ENCODE results near the gene PLPPR1. TPM values are rescaled to one million over a fixed set of nuclear protein-coding genes. Genes with fewer than 3 reads are reported as not detected.

PLPPR1 gene
- total and polyA plus RNA-seq, 10 donors = not detected

- H3K27ac ChIP-seq = no peak overlapping the region
- H3K4me3 ChIP-seq = no peak overlapping the region
- no peak for DNase-seq
- H3K36me3 ChIP-seq = no peaks in the 10 kb centered on the region
- H3K9me3 ChIP-seq = no peaks in the 10 kb centered on the region
- H3K4me1 ChIP-seq = no peaks in the 10 kb centered on the region
- peaks cover 0 to 17% (median 0%) of the 10 kb centered on the region in 7 donors for H3K27me3 ChIP-seq (replicated peaks in 1 of 7)
- intact Hi-C loops (cut with DNase I; ENCODE audit: low total_unique reads) = no loop called here
- TF ChIP-seq POLR2AphosphoS5 (IDR thresholded peaks at IDR 0.05) (no peak), POLR2A (IDR thresholded peaks at IDR 0.05) (no peak)
- TF ChIP-seq, protein P1, sequence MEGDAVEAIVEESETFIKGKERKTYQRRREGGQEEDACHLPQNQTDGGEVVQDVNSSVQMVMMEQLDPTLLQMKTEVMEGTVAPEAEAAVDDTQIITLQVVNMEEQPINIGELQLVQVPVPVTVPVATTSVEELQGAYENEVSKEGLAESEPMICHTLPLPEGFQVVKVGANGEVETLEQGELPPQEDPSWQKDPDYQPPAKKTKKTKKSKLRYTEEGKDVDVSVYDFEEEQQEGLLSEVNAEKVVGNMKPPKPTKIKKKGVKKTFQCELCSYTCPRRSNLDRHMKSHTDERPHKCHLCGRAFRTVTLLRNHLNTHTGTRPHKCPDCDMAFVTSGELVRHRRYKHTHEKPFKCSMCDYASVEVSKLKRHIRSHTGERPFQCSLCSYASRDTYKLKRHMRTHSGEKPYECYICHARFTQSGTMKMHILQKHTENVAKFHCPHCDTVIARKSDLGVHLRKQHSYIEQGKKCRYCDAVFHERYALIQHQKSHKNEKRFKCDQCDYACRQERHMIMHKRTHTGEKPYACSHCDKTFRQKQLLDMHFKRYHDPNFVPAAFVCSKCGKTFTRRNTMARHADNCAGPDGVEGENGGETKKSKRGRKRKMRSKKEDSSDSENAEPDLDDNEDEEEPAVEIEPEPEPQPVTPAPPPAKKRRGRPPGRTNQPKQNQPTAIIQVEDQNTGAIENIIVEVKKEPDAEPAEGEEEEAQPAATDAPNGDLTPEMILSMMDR (IDR thresholded peaks at IDR 0.05 in 8 of 11, conservative IDR thresholded peaks at IDR 0.05 in 3 of 11) = no peak
Observed at GRCh38 chr9:101341958-101342357, 313.4 kb downstream of the PLPPR1 start.

DNA sequence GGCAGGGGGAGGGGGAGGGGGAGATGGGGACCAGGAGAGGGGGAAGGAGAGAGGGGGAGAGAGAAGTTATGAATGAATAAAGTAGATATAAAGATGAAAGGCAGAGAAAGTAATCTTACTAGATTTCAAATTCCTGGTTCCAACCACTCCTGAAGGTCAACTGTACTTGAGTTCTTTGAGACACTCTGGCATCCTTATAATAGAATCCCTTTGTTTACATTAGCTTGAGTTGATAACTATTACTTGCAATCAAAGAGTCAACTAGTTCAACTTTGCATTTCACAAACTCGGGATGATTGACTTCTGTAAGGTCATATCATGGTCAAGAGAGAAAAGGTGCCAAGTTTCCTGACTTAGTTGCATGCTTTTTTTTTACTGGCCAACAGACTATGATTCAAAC, 314.1 kb downstream of the PLPPR1 start:
- H3K27me3 ChIP-seq (replicated peaks in 1 of 7) = peaks cover 0 to 17% (median 0%) of the 10 kb centered on the region in 7 donors
- H3K27ac ChIP-seq = no peak overlapping the region
- 38 to 70% (median 61%) methylated on average over 1 of the region's 1 CpG for WGBS, 5 donors
- TF ChIP-seq POLR2AphosphoS5 (IDR thresholded peaks at IDR 0.05) (no peak), POLR2A (IDR thresholded peaks at IDR 0.05) (no peak)
- TF ChIP-seq, protein P1 (IDR thresholded peaks at IDR 0.05 in 8 of 11, conservative IDR thresholded peaks at IDR 0.05 in 3 of 11) = no peak
- no peak overlapping the region for H3K4me3 ChIP-seq
- H3K36me3 ChIP-seq = no peaks in the 10 kb centered on the region
- intact Hi-C loops (cut with DNase I; ENCODE audit: low total_unique reads) = no loop called here
- H3K9me3 ChIP-seq = no peaks in the 10 kb centered on the region
- no peak for DNase-seq
- H3K4me1 ChIP-seq = no peaks in the 10 kb centered on the region

GRCh38 chr9:101350285-101350684, 321.8 kb downstream of the PLPPR1 start:
- intact Hi-C loops (cut with DNase I; ENCODE audit: low total_unique reads) = no loop called here
- TF ChIP-seq POLR2AphosphoS5 (IDR thresholded peaks at IDR 0.05) (no peak), POLR2A (IDR thresholded peaks at IDR 0.05) (no peak)
- TF ChIP-seq, protein P1 (IDR thresholded peaks at IDR 0.05 in 8 of 11, conservative IDR thresholded peaks at IDR 0.05 in 3 of 11) = no peak
- H3K36me3 ChIP-seq = no peaks in the 10 kb centered on the region
- no peaks in the 10 kb centered on the region for H3K9me3 ChIP-seq
- no peak overlapping the region for H3K27ac ChIP-seq
- WGBS, 5 donors = 77 to 94% (median 85%) methylated on average over 1 of the region's 1 CpG
- no peak for DNase-seq
- no peak overlapping the region for H3K4me3 ChIP-seq
- no peaks in the 10 kb centered on the region for H3K4me1 ChIP-seq
- peaks cover 0 to 4% (median 0%) of the 10 kb centered on the region in 7 donors for H3K27me3 ChIP-seq (replicated peaks in 1 of 7)

DNA sequence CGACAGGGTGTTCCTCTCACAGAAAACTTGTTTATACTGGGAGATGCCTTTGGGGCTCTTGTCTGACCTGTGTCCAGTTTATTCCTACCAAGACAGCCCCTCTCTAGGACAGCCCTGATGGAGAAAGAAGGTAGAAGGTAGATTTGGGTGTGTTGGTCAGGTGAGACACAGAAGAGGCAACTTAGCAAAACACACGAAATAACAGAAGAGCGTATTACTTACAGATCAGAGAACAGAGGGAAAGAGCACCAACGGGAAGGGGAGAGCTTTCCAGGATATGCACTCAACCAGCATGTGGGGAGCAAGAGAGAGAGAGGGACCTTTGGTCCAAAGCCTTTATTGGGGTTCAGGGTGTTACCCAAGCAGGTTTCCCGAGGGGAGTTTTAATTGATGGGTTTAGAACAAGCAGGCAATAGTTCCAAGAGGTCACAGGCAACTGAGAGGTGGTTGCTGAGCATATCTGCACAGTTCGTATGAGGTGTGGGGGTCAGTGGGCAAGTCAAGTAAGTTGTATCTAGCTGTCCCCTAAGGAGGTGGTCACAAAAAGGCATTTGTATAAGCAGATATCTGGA, 324.5 kb downstream of the PLPPR1 start:
- H3K36me3 ChIP-seq = no peaks in the 10 kb centered on the region
- WGBS, 5 donors = 75 to 89% (median 81%) methylated on average over 6 of the region's 6 CpGs
- H3K9me3 ChIP-seq = no peaks in the 10 kb centered on the region
- no peak overlapping the region for H3K4me3 ChIP-seq
- no peak for DNase-seq
- no peaks in the 10 kb centered on the region for H3K4me1 ChIP-seq
- no peak for TF ChIP-seq POLR2A (IDR thresholded peaks at IDR 0.05)
- no peak for TF ChIP-seq POLR2AphosphoS5 (IDR thresholded peaks at IDR 0.05)
- TF ChIP-seq, protein P1 (IDR thresholded peaks at IDR 0.05 in 8 of 11, conservative IDR thresholded peaks at IDR 0.05 in 3 of 11) = no peak
- H3K27ac ChIP-seq = no peak overlapping the region
- H3K27me3 ChIP-seq (replicated peaks in 1 of 7) = no peaks in the 10 kb centered on the region
- intact Hi-C loops (cut with DNase I; ENCODE audit: low total_unique reads) = no loop called here
